ENCODE data around the gene MALRD1.

DNA sequence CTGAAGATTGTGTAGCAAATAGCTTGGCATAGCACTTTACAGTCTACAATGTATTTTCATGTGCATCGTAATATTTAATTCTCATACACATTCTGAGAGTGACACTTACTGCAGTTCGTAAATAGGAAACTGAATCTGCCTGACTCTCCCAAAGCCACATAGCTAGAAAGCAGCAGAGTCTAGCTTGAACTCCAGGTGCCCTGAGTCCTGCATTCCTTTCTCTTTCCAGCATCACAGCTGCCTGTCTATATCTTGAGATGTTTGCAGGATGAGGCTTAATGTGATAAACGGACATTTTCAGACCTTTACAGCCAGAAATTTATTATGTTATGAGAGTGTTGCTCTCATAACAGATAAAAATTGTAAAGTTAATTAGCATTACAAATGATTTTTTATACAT, 634.8 kb downstream of the MALRD1 start:
- TF ChIP-seq CTCF (IDR thresholded peaks at IDR 0.05; ENCODE audit: poor library complexity), result no peak
- no peak for TF ChIP-seq EZH2 (IDR thresholded peaks at IDR 0.05; ENCODE audit: borderline replicate concordance)
